Bone marrow (tissue), 2 donors: ENCODE results near the gene TSPAN32.
A peak's percentile ranks its signal among the peaks of the same experiment; 100 is the strongest.

Source experiments
- DNase-seq, 2 donors: peaks; one replicate each; lab custom pipeline; 2025; lab: John Stamatoyannopoulos, UW

TSPAN32 gene

DNA sequence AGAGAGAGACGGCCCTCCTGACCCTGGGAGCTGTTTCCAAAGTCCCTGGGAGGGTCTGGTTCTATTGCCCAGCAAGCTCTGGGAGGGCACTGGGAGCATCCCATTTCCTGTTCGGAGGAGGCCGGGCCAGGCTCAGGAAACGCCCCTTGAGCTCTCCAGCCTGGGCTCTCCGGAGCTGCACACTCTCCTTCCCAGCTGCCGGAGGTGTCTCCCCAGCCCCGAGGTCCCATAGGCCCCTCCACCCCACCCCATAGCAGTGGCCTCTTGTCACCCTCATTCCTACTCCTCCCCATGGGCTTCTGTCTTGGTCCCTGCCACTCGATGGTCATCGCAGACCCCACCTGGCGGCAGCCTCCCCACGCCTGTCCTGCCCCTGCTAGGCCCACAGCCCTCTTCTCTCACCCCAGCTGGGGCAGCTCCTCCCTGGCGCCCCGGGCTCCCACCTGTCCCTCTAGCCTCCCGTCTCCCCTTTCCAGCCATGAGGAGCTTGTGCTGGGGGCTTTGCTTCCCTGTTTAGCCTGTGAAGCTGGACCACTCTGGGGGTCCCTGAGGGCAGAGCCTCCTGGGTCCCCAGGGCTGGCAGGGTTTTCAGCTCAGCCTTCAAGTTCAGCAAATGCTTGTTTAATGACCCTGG, 2.8 kb downstream of the TSPAN32 start:
- DNase-seq: no peak

DNA sequence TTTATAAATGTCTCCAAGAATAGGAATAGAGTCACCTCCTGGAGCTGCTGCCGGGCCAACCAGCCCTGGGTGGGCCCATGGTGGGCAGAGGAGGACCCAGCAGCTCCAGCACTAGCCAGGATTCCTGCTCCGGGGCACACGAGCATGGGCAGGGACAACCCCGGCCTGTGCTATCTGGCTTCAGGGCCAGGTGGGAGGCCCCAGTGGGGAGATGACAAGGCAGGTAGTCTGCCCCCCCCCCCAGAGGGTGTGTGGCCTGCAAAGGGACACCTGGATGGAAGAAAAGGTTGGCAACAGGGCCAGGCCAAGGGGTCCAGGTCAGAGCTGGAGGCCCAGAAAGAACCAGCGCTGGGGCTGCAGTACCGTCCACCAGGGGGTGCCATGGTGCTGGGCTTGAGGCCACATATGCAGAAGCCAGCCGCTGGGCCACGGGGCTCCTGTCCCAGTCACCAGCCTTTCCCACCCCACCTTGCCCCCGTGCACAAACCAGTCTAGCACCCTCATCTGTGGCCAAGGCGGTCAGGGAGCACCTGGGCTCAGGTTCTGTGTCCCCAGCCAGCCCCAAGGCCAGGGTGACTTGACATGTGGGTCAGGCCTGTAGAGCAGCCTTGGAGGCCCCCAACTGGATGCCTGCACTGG, 3.4 kb downstream of the TSPAN32 start:
- DNase-seq: peak; percentile 40 to 68

DNA sequence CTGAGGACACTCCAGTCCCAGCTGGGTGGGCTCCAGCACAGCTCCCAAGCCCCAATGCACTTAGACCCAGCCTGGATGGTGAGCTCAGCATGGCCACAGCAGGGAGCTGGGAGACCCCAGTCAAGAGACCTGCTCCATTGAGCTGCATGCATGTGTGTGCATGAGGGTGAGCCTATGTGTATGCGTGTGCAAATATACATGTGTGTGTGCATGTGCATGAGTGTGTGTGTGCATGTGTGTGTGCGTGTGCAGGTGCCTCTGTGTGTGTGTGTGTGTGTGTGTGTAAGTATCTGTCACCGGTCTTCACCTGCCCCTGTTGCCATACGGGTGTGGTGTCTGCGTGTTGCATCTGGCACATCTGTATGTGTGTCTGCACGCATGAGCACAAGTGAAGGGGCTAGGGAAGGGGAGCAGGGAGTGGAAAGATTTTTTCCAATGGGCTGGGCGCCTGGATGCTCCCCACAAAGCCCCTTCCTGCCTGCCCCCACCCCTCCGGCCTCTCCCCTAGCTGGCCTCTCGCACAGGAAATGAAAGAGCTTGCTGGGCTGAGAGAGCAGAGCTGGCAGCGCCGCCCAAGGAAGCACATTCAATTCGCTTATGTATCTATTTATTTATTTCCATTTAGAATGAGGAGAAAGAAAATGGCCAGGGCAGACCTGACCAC, 4.1 kb downstream of the TSPAN32 start:
- DNase-seq: no peak

DNA sequence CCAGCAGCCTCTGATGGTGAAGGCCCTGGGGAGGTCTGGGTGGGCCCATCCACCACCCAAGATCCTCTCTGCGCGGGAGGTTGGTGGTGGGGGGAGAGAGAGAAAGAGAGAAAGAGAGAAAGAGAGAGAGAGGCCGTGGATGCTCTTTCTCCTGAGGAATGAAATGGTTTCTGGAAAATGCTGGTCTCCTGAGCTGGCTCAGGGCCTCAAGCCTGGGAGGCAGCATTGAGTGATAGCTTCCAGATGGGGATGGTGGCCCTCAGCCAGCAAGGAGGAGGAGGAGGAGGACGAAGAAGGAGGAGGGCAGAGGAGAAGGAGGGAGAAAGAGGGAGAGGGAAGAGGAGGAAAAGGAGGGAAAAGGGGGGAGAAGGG, 4.6 kb downstream of the TSPAN32 start:
- DNase-seq: no peak

DNA sequence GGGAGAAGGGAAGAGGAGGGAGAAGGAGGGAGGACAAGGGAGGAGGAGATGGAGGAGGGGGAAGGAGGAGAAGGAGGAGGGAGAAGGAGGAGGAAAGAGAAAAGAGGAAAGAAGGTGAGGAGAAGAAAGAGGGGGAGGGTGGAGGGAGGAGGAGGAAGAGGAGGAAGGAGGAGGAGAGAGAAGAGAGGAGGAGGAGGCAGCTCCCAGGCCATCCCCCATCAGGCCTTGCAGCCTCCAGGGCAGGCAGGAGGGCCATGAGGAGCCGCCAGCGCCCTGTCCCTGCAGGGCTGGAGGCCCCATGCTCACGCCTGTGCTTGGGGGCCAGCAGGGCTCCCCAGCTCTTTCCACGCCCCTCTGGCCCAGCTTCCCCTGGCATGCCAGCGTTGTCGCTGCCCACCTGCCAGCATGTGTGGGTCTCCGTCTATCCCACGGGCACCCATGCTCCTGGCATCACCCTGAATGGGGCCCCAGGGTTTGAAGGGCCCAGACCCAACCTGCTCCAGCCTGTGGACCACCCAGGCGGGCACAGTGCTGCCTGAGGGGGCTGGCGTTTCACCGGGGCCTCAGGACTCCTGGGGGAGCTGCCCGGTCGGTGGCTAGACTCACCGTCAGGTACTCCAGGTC, 5.2 kb downstream of the TSPAN32 start:
- DNase-seq: no peak

DNA sequence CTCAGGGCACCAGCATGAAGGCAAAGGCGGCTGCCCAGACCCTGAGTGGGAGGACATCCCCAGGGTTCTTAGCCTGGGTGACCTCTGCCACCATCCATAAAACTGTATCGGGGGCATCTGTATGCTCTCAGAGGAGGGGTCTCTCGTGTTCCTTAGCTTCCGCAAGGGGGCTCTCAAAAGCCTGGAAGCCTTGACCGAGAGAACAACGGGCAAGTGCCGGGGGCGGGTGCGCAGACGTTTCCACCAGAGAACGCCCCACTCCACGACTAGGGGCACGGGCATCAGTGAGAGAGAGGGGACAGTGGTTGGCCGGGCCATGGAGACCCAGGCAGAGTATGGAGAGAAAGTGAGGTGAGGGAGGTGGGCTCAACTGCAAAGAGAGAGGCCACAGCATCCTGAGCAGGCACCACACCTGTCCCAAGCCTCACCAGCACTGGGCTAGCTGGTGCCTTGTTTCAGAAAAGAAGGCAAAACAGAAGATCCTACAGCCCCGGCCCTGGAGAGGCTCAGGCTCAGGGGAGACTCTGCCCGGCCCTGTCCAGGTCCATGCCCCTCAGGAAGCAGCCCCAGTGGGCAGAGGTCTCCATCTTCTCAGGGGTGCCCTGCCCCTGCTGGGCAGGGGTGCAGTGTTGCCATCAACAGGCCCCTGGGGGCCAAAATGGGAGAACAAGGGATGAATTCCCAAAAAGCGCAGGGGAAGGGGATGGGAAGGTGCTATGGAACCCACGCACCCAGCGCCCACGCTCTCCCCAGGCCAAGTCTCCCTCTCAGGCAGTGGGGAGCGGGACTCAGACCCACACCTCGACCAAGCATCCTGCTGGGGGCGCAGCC, 5.9 kb downstream of the TSPAN32 start:
- DNase-seq: no peak

DNA sequence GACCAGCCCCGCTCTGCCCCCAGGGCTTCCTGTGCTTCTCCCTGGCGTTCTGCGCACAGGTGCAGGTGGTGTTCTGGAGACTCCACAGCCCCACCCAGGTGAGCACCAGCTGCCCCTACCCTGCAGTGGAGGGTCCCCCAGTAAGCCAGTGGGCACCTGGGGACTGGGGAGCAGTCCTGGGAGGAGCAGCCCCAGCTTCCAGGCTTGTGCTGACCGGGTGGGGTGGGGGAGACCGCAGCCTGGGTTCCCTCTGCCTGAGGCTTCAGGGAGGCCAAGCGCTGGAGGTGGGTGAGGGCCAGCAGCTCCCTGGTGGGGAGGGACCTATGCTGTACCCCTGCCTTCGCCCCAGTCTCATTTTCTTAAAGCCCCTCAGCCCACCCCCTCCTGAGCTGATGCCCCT, 6.9 kb downstream of the TSPAN32 start:
- no peak for DNase-seq

DNA sequence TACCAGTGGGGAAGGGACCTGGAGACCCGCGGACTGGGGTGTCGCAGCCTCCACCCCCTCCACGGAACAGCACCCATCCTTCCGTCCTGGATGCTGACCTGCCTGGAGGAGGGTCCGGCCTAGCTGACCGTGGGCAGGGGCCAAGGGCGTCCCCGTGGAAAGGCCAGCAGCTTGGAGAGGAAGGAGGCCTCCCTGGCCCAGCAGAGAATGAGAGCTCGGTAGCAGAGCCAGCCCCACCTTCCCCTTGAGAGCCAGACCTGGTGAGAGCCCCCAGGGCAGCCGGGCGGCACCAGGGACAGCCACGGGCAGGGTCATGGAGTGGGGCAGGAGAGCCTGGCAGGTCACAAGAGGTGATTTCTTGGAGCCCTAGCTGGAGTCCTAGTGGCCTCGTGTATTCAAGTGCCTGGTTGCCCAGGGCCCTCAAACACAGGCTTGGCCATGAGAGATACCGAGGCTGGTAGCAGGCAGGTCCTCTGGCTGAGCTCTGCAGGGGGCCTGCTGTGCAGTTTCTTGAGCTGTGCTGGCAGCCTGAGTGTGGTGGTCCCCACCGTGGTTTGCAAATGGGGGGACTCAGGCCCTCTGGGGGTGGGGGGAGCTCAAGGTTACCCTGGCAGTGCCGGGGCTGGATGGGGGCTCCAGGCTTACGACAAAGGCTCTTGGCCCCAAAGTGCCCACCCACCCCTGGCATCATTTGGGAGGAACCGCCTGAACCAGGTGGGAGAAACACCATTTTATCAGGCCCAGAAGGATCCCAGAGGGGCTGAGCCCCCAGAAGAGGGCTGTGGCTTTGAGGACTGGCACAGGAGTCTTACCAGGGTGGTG, 7.6 kb downstream of the TSPAN32 start:
- DNase-seq: no peak

DNA sequence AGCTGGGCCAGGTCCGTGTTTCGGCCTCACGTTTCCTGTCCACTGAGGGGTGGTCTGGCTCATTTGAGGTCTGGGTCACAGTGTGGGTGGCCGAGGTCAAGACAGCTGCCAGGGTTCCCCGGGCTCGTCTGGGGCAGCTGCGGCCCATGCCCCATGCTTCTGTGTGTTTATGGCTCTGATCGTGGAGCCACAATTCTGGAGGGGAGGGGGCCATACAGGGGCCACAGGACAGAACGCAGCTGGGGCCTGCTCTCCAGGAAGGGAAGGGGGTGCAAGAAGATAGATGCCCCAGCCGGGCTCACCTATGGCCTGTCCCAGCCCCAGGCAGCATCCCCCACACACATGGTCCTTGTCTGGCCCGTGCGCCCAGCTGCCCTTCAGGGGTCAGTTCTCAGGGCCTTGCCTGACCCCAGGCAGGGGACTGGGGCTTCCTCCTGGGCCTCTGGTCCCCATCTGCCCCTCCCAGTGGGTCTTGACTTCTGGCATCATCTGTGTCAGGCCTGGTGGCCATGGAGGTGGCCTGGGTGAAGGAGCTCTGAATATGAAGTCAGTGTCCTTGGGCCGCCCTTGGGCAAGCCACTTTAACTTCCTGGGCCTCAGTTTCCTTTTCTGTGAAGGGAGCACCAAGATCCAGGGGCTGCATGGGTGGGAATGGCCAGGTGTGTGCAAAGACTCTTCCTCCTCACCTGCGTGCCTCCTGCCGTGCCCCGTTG, 8.4 kb downstream of the TSPAN32 start:
- DNase-seq: no peak

DNA sequence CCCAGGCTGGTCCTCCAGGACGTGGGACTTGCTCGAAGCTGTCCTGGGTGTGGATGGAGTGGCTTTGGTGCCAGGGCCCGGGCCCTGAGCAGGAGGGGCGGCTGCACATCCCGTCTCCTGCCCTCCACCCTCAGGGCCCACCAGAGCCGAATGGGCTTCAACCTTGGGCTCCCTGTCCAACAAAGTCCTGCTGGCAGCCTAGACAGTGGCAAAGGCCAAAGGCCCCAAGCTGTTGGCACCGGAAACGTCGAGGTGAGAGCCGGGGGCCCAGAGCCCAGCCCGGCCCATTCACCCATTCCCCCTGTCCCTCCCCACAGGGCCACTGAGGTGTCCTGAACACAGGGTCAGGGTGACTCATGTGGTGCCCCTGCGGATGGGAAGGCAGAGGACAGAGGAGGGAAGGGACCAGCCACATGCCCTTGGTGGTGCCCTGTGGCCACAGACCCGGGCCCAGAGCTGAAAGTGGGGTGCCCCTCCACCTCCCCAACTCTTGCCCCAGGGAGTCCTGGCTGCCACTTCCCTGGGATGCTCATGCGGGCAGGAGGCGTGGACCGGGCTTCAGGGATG, 9.1 kb downstream of the TSPAN32 start:
- DNase-seq: no peak

DNA sequence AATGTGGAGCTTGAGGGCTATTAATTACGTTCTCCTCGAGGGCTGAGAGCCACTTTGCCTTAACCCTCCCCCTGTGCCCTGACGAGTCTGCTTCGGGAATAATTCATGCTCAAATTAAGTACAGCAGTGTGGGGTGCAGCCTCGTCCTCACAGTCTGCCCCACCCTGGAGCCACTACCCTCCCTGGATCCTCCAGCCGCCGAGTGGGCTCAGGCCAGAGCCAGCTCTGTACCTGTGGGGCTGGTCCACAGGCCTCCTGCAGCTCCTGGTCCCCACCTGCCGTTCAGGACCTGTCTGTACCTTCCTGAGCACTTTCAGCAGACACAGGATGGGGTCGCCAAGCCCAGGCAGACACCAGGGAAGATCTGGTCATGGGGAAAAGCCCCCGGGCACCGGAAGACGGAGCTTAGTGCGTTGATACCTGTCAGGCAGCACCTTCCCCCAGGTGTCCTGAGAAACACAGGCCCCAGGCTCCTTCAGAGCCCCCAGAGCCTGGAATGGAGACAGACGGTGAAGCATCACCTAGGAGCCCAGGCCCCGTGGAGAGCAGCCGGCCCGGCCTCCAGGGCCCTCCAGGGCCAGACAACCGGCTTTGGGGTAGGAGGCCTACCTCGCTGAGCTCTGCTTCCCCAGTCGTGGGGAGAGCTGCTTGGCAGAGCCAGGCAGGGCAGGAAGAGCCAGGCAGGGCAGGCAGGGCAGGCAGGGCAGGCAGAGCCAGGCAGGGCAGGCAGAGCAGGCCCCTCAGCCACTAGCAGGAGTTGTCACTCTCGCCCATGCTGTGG, 9.7 kb downstream of the TSPAN32 start:
- no peak for DNase-seq

DNA sequence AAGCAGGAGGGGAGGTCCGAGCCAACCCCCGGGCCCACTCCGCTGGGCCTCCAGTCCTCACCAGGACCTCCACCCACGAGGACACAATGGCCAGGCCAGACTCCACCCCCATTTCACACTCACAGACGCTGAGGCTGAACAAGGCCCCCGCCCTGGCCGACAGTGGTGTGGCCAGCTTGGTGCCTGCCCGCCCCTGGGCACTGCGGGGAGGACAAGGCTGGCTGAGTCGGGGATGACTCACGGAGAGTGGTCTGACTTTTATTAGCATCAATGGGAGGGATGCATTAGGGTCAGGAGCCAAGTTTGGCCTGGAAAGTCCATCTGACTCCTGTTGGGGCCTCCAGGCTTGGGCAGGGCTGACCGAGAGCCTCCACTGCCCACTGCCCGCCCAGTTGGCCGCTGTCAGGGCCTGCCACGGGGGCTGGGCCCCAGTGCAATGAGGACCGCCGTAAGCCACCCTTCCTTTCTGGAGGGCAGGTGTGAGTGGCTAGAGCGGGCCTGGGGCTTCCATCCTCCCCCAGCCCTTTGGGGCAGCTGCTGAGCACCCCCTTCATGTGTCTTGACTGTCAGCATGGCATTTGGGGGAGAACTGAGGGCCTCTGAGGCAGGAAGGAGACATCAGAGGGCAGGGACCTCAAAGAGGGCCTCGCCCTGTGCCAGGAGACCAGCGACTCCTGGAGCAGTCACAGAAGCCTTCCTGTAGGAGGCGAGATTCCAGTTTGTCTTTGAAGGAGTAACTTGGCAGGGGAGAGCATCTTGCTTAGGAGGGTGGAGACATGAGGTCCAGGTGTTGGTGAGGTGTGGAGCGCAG, 10.6 kb downstream of the TSPAN32 start:
- no peak for DNase-seq

DNA sequence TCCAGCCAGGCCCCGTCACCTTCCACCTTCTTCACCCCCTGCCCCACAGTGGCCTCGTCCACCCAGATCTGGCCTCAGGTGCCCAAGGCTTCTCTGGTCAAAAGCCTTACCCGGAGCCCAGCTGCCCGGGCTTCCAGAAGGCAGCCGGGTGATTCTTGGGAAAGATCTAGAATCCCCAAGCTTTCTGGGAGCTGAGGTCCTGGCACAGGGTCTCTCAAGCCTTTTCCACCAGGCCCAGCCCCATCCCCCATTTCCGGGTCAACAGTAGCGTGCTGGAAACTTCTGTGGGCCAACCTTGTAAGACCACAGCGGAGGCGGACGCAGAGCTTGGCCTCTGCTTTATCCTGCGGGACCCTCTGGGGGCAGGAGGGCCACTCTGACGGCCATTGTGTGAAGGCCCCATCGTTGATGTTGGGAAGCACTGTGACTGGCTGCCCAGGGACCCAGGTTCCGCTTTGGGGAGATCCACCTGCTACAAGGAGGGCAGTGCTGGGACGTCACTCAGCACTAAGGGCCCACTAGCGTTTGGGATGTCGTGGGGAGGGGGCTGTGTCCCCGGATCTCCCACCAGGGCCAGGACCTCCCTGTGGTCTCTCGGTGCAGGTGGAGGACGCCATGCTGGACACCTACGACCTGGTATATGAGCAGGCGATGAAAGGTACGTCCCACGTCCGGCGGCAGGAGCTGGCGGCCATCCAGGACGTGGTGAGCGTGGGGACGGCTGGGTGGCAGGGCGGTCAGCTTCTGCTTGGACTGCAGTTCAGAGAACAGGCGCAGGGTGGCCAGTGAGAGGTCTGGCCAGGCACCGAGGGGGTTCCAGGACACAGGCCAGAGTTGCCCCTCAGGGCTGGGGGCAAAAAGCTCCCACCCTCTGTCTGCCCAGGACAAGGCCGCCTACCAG, 11.5 kb downstream of the TSPAN32 start:
- no peak for DNase-seq

DNA sequence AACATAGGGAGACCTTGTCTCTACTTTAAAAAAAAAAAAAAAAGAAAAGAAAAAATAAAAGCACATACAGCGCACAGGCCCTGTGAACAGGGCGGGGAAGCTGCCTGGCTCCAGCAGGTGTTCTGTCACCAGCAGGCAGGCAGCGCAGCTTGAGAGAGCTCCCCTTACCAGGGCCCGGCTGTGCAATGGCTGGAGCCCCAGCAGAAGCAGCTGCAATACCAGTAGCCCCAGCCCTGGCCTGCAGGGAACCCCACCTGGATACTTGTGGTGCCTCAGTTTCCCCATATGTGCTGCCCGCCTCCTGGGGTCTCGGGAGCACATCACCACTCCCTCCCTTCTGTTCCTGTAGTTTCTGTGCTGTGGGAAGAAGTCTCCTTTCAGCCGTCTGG, 12.3 kb downstream of the TSPAN32 start:
- DNase-seq: no peak

DNA sequence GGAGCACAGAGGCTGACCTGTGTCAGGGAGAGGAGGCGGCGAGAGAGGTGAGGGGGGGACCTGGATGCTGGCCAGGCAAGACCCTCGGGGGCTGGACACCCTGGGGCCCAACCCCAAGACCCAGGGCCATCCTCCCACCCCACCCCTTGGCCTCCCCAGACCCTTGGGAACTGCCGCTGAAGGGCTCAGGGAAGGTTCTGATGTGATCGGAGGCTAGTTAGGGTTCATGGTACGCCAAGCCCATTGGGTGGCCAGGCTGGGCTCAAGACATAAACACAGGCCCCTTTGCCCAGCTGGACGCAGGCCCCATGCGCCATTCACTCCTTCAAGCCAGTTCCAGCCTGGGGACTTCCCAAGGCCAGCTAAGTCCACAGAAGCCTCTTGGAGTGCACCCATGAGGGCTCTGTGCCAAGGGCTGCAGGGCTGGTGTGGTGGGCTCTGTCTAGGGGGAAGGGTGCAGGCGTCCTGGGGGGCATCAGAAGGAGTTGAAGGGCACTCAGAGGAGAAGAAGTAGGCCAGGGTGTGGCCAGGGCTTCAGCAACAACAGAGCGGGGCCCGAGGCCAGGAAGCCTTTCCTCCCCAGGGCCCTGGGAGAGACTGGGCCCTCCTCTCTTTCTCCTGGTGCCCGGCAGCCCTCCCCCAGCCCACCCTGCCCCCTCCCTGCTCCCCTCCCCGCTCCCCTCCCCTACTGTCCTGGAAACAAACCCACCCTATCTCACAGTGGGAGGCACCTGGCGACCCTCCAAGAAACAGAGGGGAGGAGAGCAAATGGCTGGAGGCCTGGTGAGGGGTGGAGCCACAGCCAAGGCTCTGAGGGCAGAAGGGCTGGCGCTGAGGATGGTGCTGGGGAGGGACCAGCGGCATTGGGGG, 12.9 kb downstream of the TSPAN32 start:
- no peak for DNase-seq

DNA sequence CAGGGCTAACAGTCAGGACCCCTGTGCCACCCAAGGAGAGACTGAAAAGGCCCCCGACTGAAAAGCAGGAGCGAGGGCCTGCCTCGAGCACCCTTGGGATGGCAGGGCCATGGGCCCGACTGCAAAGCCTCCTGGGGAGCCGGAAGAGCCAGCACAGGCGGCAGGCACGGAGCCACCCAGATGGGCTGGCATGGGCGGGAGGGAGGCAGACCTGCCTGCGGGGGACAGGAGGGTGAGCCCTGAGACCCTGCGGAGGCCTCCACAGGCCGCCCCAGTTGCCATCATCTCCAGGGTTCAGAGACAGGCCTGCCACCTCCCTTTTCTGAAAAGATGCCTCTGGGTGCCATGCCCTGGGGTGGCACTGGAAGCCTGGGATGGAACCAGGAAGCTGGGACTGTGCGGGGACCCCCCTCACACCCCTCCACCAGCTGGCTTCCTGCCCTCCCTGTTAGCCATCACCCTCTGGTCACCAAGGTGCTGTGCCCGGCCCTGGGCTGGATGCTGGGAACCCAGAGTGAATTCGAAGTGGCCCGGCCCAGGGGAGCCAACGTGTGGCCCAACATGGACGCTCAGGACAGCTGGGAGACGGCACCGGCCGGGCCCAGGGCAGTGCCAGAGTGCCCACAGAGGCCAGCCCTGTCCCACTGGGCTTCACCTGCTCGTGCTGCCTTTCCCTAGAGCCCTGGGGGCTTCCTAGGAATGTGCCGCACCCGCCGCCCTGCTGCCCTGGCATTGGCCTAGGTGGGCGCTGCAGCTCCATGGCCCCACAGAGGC, 13.8 kb downstream of the TSPAN32 start:
- no peak for DNase-seq
